Mesenchymal stem cell (in vitro differentiated cells and primary cell): ENCODE measurements around the gene RHBDF2. TPM values are rescaled to one million over a fixed set of nuclear protein-coding genes. Genes with fewer than 3 reads are reported as not detected.

ENCODE experiments used
- DNase-seq: peaks from one replicate; pipeline ENCODE4 v3.0.0-alpha.2; 2013
- H2AFZ ChIP-seq: one replicate; pipeline ENCODE4 v1.6.1; 2013; ENCODE audit warnings: low read depth, mild to moderate bottlenecking, control low read depth, inconsistent platforms, low read length, moderate library complexity
- H2AK5ac ChIP-seq: 2 replicates; pipeline ENCODE4 v1.6.1; 2013; ENCODE audit warnings: low read length, moderate library complexity, mild to moderate bottlenecking, inconsistent platforms; ENCODE audit not compliant: severe bottlenecking
- H2BK120ac ChIP-seq: one replicate; pipeline ENCODE4 v1.6.1; 2013; ENCODE audit warnings: low read depth, mild to moderate bottlenecking, inconsistent platforms, low read length, moderate library complexity
- H2BK12ac ChIP-seq, 2 experiments: one replicate each; pipeline ENCODE4 v1.6.1; 2013; ENCODE audit warnings: inconsistent platforms in 2 of 2, low read length in 2 of 2, mild to moderate bottlenecking in 2 of 2, moderate library complexity in 2 of 2, control low read depth in 1 of 2
- H2BK15ac ChIP-seq: one replicate; pipeline ENCODE4 v1.6.1; 2013; ENCODE audit warnings: mild to moderate bottlenecking, low read depth, inconsistent platforms; ENCODE audit not compliant: poor library complexity, severe bottlenecking
- H2BK5ac ChIP-seq: 2 replicates; pipeline ENCODE4 v1.6.1; 2013; ENCODE audit warnings: low read depth, mild to moderate bottlenecking, low read length, control low read depth, inconsistent platforms; ENCODE audit not compliant: poor library complexity, severe bottlenecking
- H3K14ac ChIP-seq, 2 experiments: one replicate each; pipeline ENCODE4 v1.6.1; 2013; ENCODE audit warnings: inconsistent platforms in 2 of 2, low read length in 2 of 2, control low read depth in 1 of 2, mild to moderate bottlenecking in 1 of 2, moderate library complexity in 1 of 2
- H3K18ac ChIP-seq, 2 experiments: one replicate each; pipeline ENCODE4 v1.6.1; 2013; ENCODE audit warnings: inconsistent platforms in 2 of 2, low read length in 2 of 2, control low read depth in 1 of 2, low read depth in 1 of 2, mild to moderate bottlenecking in 1 of 2
- H3K23ac ChIP-seq, 2 experiments: one replicate each; pipeline ENCODE4 v1.6.1; 2013; ENCODE audit warnings: inconsistent platforms in 2 of 2, low read length in 2 of 2, mild to moderate bottlenecking in 2 of 2, moderate library complexity in 2 of 2, control low read depth in 1 of 2
- H3K27ac ChIP-seq: 2 replicates; pipeline ENCODE4 v1.5.1; 2013; ENCODE audit warnings: mild to moderate bottlenecking, moderate library complexity, low read length, control low read depth, inconsistent platforms; ENCODE audit not compliant: poor library complexity, severe bottlenecking
- H3K27me3 ChIP-seq, 2 experiments: 2 replicates each; pipeline versions ENCODE4 v1.6.1 to v1.7.0; 2013; ENCODE audit warnings: low read length in 2 of 2, mild to moderate bottlenecking in 2 of 2, moderate library complexity in 2 of 2, control low read depth in 1 of 2, inconsistent platforms in 1 of 2; ENCODE audit not compliant: control insufficient read depth in 1 of 2, insufficient read depth in 1 of 2
- H3K36me3 ChIP-seq, 2 experiments: 2 replicates each; pipeline versions ENCODE4 v1.6.1 to v1.7.0; 2013; ENCODE audit warnings: low read length in 2 of 2, control low read depth in 1 of 2, inconsistent platforms in 1 of 2, low read depth in 1 of 2, mild to moderate bottlenecking in 1 of 2; ENCODE audit not compliant: insufficient read depth in 2 of 2, control insufficient read depth in 1 of 2
- H3K4ac ChIP-seq, 2 experiments: one replicate each; pipeline ENCODE4 v1.6.1; 2013; ENCODE audit warnings: inconsistent platforms in 2 of 2, low read length in 2 of 2, mild to moderate bottlenecking in 2 of 2, moderate library complexity in 2 of 2, control low read depth in 1 of 2, low read depth in 1 of 2
- H3K4me1 ChIP-seq: 2 replicates; pipeline ENCODE4 v1.6.1; 2013; ENCODE audit warnings: low read depth, low read length, control low read depth; ENCODE audit not compliant: control insufficient read depth, insufficient read depth
- H3K4me2 ChIP-seq: 2 replicates; pipeline ENCODE4 v1.6.1; 2013; ENCODE audit warnings: low read length, mild to moderate bottlenecking, inconsistent platforms; ENCODE audit not compliant: poor library complexity, severe bottlenecking
- H3K4me3 ChIP-seq, 2 experiments: 2 replicates each; pipeline versions ENCODE4 v1.5.1 to v1.7.0; 2013; ENCODE audit warnings: low read length in 2 of 2, mild to moderate bottlenecking in 2 of 2, control low read depth in 1 of 2, low read depth in 1 of 2; ENCODE audit not compliant: insufficient read depth in 1 of 2
- H3K79me1 ChIP-seq: replicated peaks from 2 replicates; pipeline ENCODE4 v1.6.1; 2013; ENCODE audit warnings: mild to moderate bottlenecking, control low read depth, low read length, inconsistent platforms; ENCODE audit not compliant: poor library complexity, severe bottlenecking
- H3K9ac ChIP-seq: 2 replicates; pipeline ENCODE4 v1.7.0; 2013; ENCODE audit warnings: mild to moderate bottlenecking, low read length, moderate library complexity
- H3K9me3 ChIP-seq: 2 replicates; pipeline ENCODE4 v1.7.0; 2013; ENCODE audit warnings: mild to moderate bottlenecking, low read length; ENCODE audit not compliant: control insufficient read depth
- H4K8ac ChIP-seq: one replicate; pipeline ENCODE4 v1.6.1; 2013; ENCODE audit warnings: inconsistent platforms, mild to moderate bottlenecking, low read length, moderate library complexity
- H4K91ac ChIP-seq: one replicate; pipeline ENCODE4 v1.6.1; 2013; ENCODE audit warnings: mild to moderate bottlenecking, low read length, inconsistent platforms
- WGBS: methylation state at CpG from one replicate; pipeline ENCODE4 v1.1.7; 2013; ENCODE audit warnings: mixed read lengths; 5-methylcytosine and 5-hydroxymethylcytosine counted together
- polyA plus RNA-seq, 2 experiments: library from polyadenylated mRNA; stranded (reverse); fragments of 200-250 nt; gene quantifications; one replicate each; pipeline ENCODE4 v1.2.3, GENCODE V29; 2013

RHBDF2 gene
- polyA plus RNA-seq (2013, experiment 1 of 2), result 19.9 TPM
- polyA plus RNA-seq (2013, experiment 2 of 2), result 18.4 TPM

DNA sequence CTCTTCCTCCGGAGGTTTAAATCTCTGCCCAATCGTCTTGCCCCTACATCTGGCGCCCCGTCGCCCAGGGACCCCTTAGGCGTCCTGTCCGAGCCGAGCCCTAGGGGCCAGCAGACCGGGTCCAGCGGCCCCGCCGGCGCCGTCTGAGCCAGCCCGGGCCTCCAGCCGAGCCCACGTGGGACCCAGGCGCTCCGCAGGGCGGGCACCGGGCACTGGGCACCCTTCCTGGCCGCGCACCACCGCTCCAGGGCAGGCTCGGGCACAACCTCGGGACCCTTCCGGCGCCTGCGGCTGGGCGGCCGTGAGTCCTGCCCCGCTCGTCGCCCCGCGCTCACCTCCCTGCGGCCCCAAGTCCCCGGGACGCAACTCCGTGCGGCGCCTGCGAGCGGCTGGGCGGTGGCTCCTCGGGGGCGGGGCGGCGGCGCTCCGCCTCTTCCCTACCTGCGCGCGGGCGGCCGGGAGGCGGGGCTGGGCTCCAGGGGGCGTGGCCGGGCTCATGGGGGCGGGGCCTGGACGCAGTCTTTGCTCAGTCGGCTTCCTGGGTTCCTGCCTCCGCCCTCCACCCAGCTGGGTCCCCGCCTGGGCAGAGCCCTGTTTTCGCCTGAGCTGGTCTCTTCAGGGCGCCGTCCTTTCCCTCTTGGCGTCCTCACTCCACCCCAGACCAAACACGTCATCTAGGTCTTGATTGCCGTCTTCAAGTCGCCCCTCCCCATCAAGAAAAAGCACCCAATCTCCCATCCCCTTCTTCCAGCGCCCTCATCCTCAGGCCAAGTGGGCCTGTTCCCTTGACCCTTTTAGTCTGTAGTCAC, at the start of gene RHBDF2:
RHBDF2 (minus strand) TSS at position 406 of the 809 bp plus-strand sequence. CDS start 19,899 bp downstream, outside the sequence.
- Histone ChIP-seq H3K18ac (peak within 1 kb of the TSS; percentile 78 to 86), H3K36me3 (peaks cover 0 to 7% of the 10 kb centered on the region in 2 experiments), H3K14ac (peak within 1 kb of the TSS in 1 of 2 experiments; percentile 81), H3K4ac (peak within 1 kb of the TSS; percentile 70 to 87), H3K4me2 (peak within 1 kb of the TSS; percentile 91), H2BK15ac (peak within 1 kb of the TSS; percentile 31), H3K23ac (no peak within 1 kb of the TSS), H4K91ac (peak within 1 kb of the TSS; percentile 30), H2BK5ac (peak within 1 kb of the TSS; percentile 47), H3K4me1 (peaks cover 47% of the 10 kb centered on the region), H3K27ac (peak within 1 kb of the TSS; percentile 91), H3K27me3 (peaks cover 0 to 41% of the 10 kb centered on the region in 2 experiments), H3K4me3 (peak within 1 kb of the TSS; percentile 72 to 91), H3K9ac (peak within 1 kb of the TSS; percentile 70), H2AK5ac (peak within 1 kb of the TSS; percentile 37), H2BK120ac (peak within 1 kb of the TSS; percentile 51), H3K9me3 (no peaks in the 10 kb centered on the region), H2AFZ (peak within 1 kb of the TSS; percentile 80), H3K79me1 (no peaks in the 10 kb centered on the region), H2BK12ac (peak within 1 kb of the TSS; percentile 12 to 75), H4K8ac (peak within 1 kb of the TSS; percentile 74)
- DNase-seq, result peak; percentile 70
- WGBS, result under 1% methylated on average over 67 of the region's 72 CpGs

DNA sequence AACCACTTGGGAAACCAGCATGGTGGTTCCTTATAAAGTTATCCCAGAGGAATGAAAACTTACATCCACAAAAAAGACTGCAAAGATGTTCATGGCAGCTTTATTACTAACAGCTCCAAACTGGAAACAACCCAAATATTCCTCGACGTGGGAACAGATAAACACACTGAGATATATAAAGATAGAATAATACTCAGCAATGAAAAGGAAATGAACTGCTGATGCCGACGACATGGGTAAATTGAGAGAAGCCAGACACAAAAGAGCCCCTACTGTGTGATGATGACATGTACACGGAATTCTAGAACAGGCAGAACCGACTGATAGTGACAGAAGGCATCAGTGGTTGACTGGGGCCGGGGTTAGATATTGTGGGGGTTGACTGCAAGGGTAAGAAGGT, 48.3 kb upstream of the RHBDF2 start:
- WGBS, result 86% methylated on average over 5 of the region's 7 CpGs

DNA sequence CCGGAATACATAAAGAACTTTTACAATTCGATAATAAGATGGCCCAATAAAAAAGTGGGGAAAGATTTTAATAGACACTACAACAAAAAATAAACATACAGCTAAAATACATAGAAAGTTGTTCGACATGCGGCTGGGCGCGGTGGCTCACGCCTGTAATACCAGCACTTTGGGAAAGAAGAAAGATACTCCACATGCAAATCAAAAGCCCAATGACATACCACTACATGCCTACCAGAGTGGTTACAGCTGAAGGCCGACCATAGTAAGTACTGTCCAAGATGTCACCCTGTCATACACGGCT, 47.9 kb upstream of the RHBDF2 start:
- Histone ChIP-seq H2AFZ (no peak overlapping the region), H3K23ac (no peak overlapping the region), H3K18ac (no peak overlapping the region), H3K4me3 (no peak overlapping the region), H3K27me3 (no peaks in the 10 kb centered on the region), H3K4me1 (peaks cover 34% of the 10 kb centered on the region), H3K9me3 (no peaks in the 10 kb centered on the region), H4K91ac (no peak overlapping the region), H2BK120ac (no peak overlapping the region), H2BK15ac (no peak overlapping the region), H4K8ac (no peak overlapping the region), H2BK12ac (peak overlapping the region in 1 of 2 experiments; percentile 42), H3K79me1 (no peaks in the 10 kb centered on the region), H3K4ac (no peak overlapping the region), H3K4me2 (no peak overlapping the region), H3K14ac (no peak overlapping the region), H3K36me3 (peaks cover 0 to 9% of the 10 kb centered on the region in 2 experiments), H2AK5ac (no peak overlapping the region), H3K9ac (peak overlapping the region; percentile 38), H3K27ac (no peak overlapping the region), H2BK5ac (no peak overlapping the region)
- 96% methylated on average over 8 of the region's 9 CpGs for WGBS
- DNase-seq, result no peak

More for the DNA sequence above, 48.3 kb upstream of the RHBDF2 start:
- H2BK12ac ChIP-seq, result peak overlapping the region in 1 of 2 experiments; percentile 42
- no peak overlapping the region for H3K4me3 ChIP-seq
- no peak overlapping the region for H4K8ac ChIP-seq
- peaks cover 0 to 9% of the 10 kb centered on the region in 2 experiments for H3K36me3 ChIP-seq
- H2BK120ac ChIP-seq, result no peak overlapping the region
- H3K79me1 ChIP-seq, result no peaks in the 10 kb centered on the region
- no peak overlapping the region for H2BK15ac ChIP-seq
- DNase-seq, result no peak
- no peak overlapping the region for H2AK5ac ChIP-seq
- no peaks in the 10 kb centered on the region for H3K9me3 ChIP-seq
- H3K9ac ChIP-seq, result peak overlapping the region; percentile 23
- H3K4ac ChIP-seq, result no peak overlapping the region
- no peak overlapping the region for H4K91ac ChIP-seq
- no peak overlapping the region for H2BK5ac ChIP-seq
- no peaks in the 10 kb centered on the region for H3K27me3 ChIP-seq
- H2AFZ ChIP-seq, result no peak overlapping the region
- H3K4me1 ChIP-seq, result peaks cover 33% of the 10 kb centered on the region
- no peak overlapping the region for H3K23ac ChIP-seq
- H3K27ac ChIP-seq, result no peak overlapping the region
- no peak overlapping the region for H3K18ac ChIP-seq
- H3K14ac ChIP-seq, result no peak overlapping the region
- H3K4me2 ChIP-seq, result no peak overlapping the region

DNA sequence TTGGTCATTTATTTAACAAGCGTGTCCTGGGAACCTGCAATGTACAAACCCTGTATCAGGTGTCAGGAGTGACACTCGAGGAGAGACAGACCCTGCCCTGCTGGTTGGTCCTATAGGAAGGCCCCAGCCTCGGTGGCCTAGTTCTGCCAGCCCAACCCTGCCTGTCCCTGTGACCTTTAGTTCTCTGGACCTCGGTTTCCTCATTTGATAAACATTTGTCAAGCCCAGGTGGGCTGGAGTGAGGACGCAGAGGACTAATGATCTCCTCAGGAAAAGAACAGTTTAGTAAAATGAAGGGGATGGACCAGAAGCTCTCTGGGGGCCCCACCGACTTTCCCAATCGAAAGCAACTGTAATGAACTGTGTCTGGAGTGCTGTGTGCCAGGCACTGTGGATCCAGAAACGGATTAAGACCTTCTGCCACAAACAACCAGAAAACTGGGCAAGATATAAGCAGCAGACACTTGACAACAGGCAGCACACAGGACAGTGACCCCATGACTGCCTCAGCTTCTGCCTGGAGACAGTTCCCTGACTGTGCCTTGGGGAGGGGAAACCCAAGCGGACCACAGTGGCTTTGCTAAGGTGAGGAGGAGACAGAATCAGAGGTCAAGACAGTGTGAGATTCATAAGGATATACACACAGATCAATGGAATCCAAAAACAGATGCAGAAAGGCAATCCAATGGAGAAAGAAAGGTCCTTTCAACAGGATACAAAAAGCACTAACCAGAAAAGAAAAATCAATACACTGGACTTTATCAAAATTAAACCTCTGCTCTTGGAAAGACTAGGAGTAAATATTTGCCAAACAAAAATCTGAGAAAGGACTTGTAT, 47.4 kb upstream of the RHBDF2 start:
- Histone ChIP-seq H2AFZ (no peak overlapping the region), H2BK5ac (no peak overlapping the region), H2BK120ac (no peak overlapping the region), H3K4me1 (peaks cover 38% of the 10 kb centered on the region), H2AK5ac (no peak overlapping the region), H3K27ac (no peak overlapping the region), H3K9ac (peak overlapping the region; percentile 38), H3K4ac (peak overlapping the region; percentile 2 to 3), H3K4me3 (no peak overlapping the region), H2BK15ac (peak overlapping the region; percentile 19), H3K14ac (no peak overlapping the region), H3K4me2 (no peak overlapping the region), H4K8ac (no peak overlapping the region), H3K18ac (peak overlapping the region in 1 of 2 experiments; percentile 18), H3K79me1 (no peaks in the 10 kb centered on the region), H3K9me3 (no peaks in the 10 kb centered on the region), H3K36me3 (peaks cover 0 to 9% of the 10 kb centered on the region in 2 experiments), H4K91ac (peak overlapping the region; percentile 22), H3K23ac (no peak overlapping the region), H2BK12ac (peak overlapping the region; percentile 18 to 56), H3K27me3 (no peaks in the 10 kb centered on the region)
- 73% methylated on average over 9 of the region's 9 CpGs for WGBS
- peak; percentile 15 for DNase-seq
